Trophoblast cell (in vitro differentiated cells and primary cell): Measurements from ENCODE around the gene MYO15B.

Source experiments
- DNase-seq, 2 donors: peaks; one replicate each; pipeline ENCODE4 v3.0.0-alpha.2; 2016
- H2AFZ ChIP-seq: 2 replicates; pipeline ENCODE4 v1.6.1; 2013; ENCODE audit warnings: low read length, moderate library complexity, mild to moderate bottlenecking; ENCODE audit not compliant: insufficient read depth, poor library complexity
- H2AK5ac ChIP-seq: 2 replicates; pipeline ENCODE4 v1.6.1; 2013; ENCODE audit warnings: mild to moderate bottlenecking, low read length
- H2BK120ac ChIP-seq: 2 replicates; pipeline ENCODE4 v1.6.1; 2013; ENCODE audit warnings: low read length, mild to moderate bottlenecking, moderate library complexity; ENCODE audit not compliant: insufficient read depth, poor library complexity
- H2BK12ac ChIP-seq: 2 replicates; pipeline ENCODE4 v1.6.1; 2013; ENCODE audit warnings: mild to moderate bottlenecking, low read length, moderate library complexity
- H2BK5ac ChIP-seq: 2 replicates; pipeline ENCODE4 v1.6.1; 2013; ENCODE audit warnings: low read length, low read depth, moderate library complexity, mild to moderate bottlenecking; ENCODE audit not compliant: poor library complexity
- H3K14ac ChIP-seq: 2 replicates; pipeline ENCODE4 v1.6.1; 2013; ENCODE audit warnings: mild to moderate bottlenecking, low read length
- H3K18ac ChIP-seq: 2 replicates; pipeline ENCODE4 v1.6.1; 2013; ENCODE audit warnings: mild to moderate bottlenecking, low read length
- H3K23ac ChIP-seq: 2 replicates; pipeline ENCODE4 v1.6.1; 2013; ENCODE audit warnings: low read length
- H3K27ac ChIP-seq: 2 replicates; pipeline ENCODE4 v1.5.1; 2013; ENCODE audit warnings: low read depth, mild to moderate bottlenecking, inconsistent platforms, low read length, moderate library complexity
- H3K27me3 ChIP-seq: 2 replicates; pipeline ENCODE4 v1.6.1; 2013; ENCODE audit warnings: inconsistent platforms, mild to moderate bottlenecking, low read length, moderate library complexity; ENCODE audit not compliant: insufficient read depth
- H3K36me3 ChIP-seq, 2 experiments: 1 replicate in 1 of 2; 2 replicates in 1 of 2; pipeline ENCODE4 v1.6.1; 2013; ENCODE audit warnings: low read length in 2 of 2, mild to moderate bottlenecking in 2 of 2, moderate library complexity in 1 of 2; ENCODE audit not compliant: insufficient read depth in 2 of 2, control insufficient read depth in 1 of 2
- H3K4ac ChIP-seq: 2 replicates; pipeline ENCODE4 v1.6.1; 2013; ENCODE audit warnings: low read depth, mild to moderate bottlenecking, low read length, moderate library complexity
- H3K4me1 ChIP-seq, 2 experiments: 1 replicate in 1 of 2; 2 replicates in 1 of 2; pipeline ENCODE4 v1.6.1; 2013; ENCODE audit warnings: low read length in 2 of 2, mild to moderate bottlenecking in 2 of 2, moderate library complexity in 1 of 2; ENCODE audit not compliant: insufficient read depth in 2 of 2, control insufficient read depth in 1 of 2
- H3K4me2 ChIP-seq: 2 replicates; pipeline ENCODE4 v1.6.1; 2013; ENCODE audit warnings: inconsistent platforms, mild to moderate bottlenecking, low read length, moderate library complexity
- H3K4me3 ChIP-seq: 2 replicates; pipeline ENCODE4 v1.5.1; 2013; ENCODE audit warnings: mild to moderate bottlenecking, low read depth, low read length, inconsistent platforms
- H3K79me1 ChIP-seq: one replicate; pipeline ENCODE4 v1.6.1; 2013; ENCODE audit warnings: low read length
- H3K79me2 ChIP-seq: 2 replicates; pipeline ENCODE4 v1.6.1; 2013; ENCODE audit warnings: low read length, mild to moderate bottlenecking; ENCODE audit not compliant: control insufficient read depth, insufficient read depth, poor library complexity
- H3K9ac ChIP-seq: 2 replicates; pipeline ENCODE4 v1.6.1; 2013; ENCODE audit warnings: mild to moderate bottlenecking, low read length
- H3K9me3 ChIP-seq: 2 replicates; pipeline ENCODE4 v1.6.1; 2013; ENCODE audit warnings: low read depth, mild to moderate bottlenecking, control low read depth, inconsistent platforms, low read length; ENCODE audit not compliant: insufficient read depth
- H4K12ac ChIP-seq: 2 replicates; pipeline ENCODE4 v1.6.1; 2013; ENCODE audit warnings: low read depth, mild to moderate bottlenecking, low read length, moderate library complexity
- H4K8ac ChIP-seq: 2 replicates; pipeline ENCODE4 v1.6.1; 2013; ENCODE audit warnings: low read depth, mild to moderate bottlenecking, low read length, moderate library complexity
- H4K91ac ChIP-seq: one replicate; pipeline ENCODE4 v1.6.1; 2013; ENCODE audit warnings: low read depth, mild to moderate bottlenecking, low read length, moderate library complexity
- WGBS: extraction: QIAGEN DNeasy Blood & Tissue Kit; methylation state at CpG from one replicate; pipeline ENCODE4 v1.1.7; 2013; ENCODE audit warnings: missing lambda C conversion rate; ENCODE audit not compliant: insufficient read length, insufficient coverage; ENCODE audit errors: extremely low coverage; 5-methylcytosine and 5-hydroxymethylcytosine counted together

MYO15B gene

DNA sequence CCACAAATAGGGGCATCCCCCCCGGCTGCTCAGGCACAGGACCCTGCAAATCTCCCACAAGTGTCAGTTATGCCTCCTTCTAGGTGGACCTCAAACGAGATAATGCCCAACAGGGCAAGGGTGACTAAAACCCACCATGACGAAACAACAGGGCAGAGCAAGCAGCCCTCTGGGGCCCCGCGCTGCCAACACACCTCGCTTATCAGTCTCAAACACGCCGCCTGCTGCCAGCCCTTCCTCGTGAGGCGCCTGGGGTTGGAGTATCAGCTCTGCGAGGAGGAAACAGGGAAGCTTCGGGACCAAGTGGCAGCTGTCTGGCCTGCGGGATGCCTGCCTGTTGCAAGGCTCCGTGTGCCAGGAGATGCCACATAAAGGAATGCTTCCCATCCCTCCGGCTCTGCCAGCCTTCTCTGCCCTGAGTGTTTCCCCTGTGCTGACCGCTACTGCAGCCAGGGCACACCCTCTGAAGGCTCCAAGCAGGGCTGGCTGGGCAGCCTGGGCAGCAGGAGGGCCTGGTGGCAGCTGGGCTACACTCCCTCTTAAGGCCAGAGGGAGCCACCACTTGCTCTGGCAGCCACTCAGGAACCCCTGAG is 48.1 kb downstream of the MYO15B start:
- no peak overlapping the region for H3K18ac ChIP-seq
- peaks cover 13% of the 10 kb centered on the region for H3K79me1 ChIP-seq
- H2BK12ac ChIP-seq, result no peak overlapping the region
- H3K4ac ChIP-seq, result no peak overlapping the region
- no peak overlapping the region for H2AFZ ChIP-seq
- H3K4me2 ChIP-seq, result no peak overlapping the region
- H2BK5ac ChIP-seq, result no peak overlapping the region
- H3K79me2 ChIP-seq, result no peaks in the 10 kb centered on the region
- H2AK5ac ChIP-seq, result no peak overlapping the region
- H3K27me3 ChIP-seq, result no peaks in the 10 kb centered on the region
- peaks cover 22 to 24% of the 10 kb centered on the region in 2 experiments for H3K4me1 ChIP-seq
- no peak overlapping the region for H4K91ac ChIP-seq
- H3K9ac ChIP-seq, result no peak overlapping the region
- WGBS, result no CpG with 5 or more reads among the region's 16 CpGs
- no peak overlapping the region for H3K4me3 ChIP-seq
- no peak for DNase-seq
- peaks cover 1% of the 10 kb centered on the region for H3K9me3 ChIP-seq
- H4K12ac ChIP-seq, result no peak overlapping the region
- no peak overlapping the region for H3K14ac ChIP-seq
- peaks cover 5 to 9% of the 10 kb centered on the region in 2 experiments for H3K36me3 ChIP-seq
- H3K23ac ChIP-seq, result no peak overlapping the region
- H2BK120ac ChIP-seq, result no peak overlapping the region
- H4K8ac ChIP-seq, result no peak overlapping the region
- H3K27ac ChIP-seq, result no peak overlapping the region

DNA sequence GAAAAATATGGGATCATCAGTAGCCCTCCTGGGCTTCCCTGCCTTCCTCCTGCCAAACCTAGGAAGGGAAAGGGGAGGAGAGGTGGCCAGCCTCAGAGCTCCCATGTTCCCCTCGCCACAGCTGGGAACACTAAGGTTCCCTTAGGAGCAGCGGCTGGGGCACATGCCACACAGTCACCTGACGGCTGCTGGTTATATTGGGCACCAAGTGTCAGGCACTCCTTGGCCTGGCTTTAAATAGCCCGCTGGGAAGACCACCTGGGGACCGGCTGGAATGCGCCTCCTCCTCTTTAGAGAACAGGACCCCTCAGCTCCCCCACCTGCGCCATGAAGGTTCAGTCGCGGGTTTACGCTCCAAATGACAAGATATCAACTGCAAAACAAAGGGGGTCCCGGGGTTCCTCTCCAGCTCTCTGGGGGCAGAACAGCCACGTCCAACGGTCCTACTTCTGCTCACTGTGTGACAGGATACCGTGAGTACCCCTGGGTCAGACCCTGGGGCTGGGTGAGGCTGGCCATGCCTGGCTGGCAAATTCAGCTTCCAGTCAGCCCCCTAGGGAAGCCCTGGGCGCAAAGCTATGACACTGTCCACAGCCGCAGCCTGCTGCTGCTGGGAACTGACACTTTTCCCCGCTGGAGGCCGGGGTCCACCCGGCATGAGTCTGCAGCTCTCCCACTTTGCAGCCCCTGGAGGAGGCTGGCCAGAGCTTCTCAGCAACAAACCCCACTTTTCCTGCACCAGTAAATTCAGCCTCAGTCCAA is 49.0 kb downstream of the MYO15B start:
- Histone ChIP-seq H3K4ac (no peak overlapping the region), H2BK5ac (no peak overlapping the region), H4K8ac (no peak overlapping the region), H3K14ac (no peak overlapping the region), H3K18ac (no peak overlapping the region), H3K9me3 (peaks cover 1% of the 10 kb centered on the region), H3K4me2 (no peak overlapping the region), H2AFZ (no peak overlapping the region), H4K12ac (no peak overlapping the region), H3K79me2 (no peaks in the 10 kb centered on the region), H3K4me1 (peaks cover 26 to 29% of the 10 kb centered on the region in 2 experiments), H3K4me3 (no peak overlapping the region), H2BK120ac (no peak overlapping the region), H3K27ac (no peak overlapping the region), H2BK12ac (no peak overlapping the region), H2AK5ac (no peak overlapping the region), H3K36me3 (peaks cover 0 to 4% of the 10 kb centered on the region in 2 experiments), H3K79me1 (peaks cover 13% of the 10 kb centered on the region), H4K91ac (no peak overlapping the region), H3K23ac (no peak overlapping the region), H3K9ac (no peak overlapping the region), H3K27me3 (no peaks in the 10 kb centered on the region)
- no CpG with 5 or more reads among the region's 19 CpGs for WGBS
- DNase-seq, result no peak

DNA sequence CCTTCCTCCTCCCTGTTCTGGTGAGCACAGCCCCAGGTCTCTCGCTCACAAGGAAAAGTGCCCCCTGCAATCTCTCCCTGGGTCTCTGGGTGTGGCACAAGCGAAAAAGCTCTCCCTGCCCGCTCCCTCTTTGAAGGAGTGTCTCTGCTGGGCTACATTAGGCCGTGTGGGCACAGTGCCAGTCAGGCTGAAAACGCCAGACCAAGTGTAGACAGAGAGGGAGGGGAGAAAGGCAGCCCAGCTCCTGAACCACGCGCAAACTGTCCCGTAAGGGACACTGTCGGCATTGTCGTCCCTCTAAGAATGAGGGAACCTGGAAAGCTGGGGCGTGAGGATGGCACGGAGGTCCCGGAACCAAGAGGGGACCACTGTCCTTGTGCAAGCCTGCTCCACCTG is 49.5 kb downstream of the MYO15B start:
- H3K23ac ChIP-seq, result no peak overlapping the region

DNA sequence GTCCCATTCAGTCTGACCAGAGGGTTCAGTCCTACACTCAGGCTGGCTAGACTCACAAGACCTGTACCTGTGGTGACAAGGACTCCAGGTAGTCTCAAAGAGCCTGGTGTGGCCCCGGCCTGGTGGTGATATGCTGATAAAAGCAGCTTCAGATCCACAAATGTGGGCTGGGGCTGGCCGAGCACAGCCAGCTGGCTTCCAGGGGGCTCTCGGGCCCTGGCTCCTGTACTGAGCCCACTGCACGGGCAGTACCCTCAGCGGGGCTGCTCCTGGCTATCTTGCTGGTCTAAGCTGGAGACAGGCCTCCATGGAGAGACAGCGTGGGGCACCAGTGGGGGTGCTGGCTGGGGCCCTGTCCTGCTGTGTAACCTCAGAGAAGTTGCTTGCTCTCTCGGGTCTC is 50.0 kb downstream of the MYO15B start:
- Histone ChIP-seq H3K79me1 (peaks cover 15% of the 10 kb centered on the region), H2BK120ac (no peak overlapping the region), H4K12ac (no peak overlapping the region), H4K8ac (no peak overlapping the region), H3K9ac (no peak overlapping the region), H3K36me3 (peaks cover 0 to 4% of the 10 kb centered on the region in 2 experiments), H4K91ac (no peak overlapping the region), H2AFZ (no peak overlapping the region), H3K4me3 (no peak overlapping the region), H2BK12ac (no peak overlapping the region), H2AK5ac (no peak overlapping the region), H3K27me3 (no peaks in the 10 kb centered on the region), H3K4ac (no peak overlapping the region), H3K18ac (no peak overlapping the region), H3K79me2 (no peaks in the 10 kb centered on the region), H3K27ac (no peak overlapping the region), H3K23ac (no peak overlapping the region), H3K9me3 (peaks cover 1% of the 10 kb centered on the region), H3K4me1 (peaks cover 32 to 35% of the 10 kb centered on the region in 2 experiments), H3K14ac (no peak overlapping the region), H2BK5ac (no peak overlapping the region), H3K4me2 (no peak overlapping the region)
- no peak for DNase-seq
- WGBS, result no CpG with 5 or more reads among the region's 7 CpGs

More for the DNA sequence above, 49.5 kb downstream of the MYO15B start:
- no peak overlapping the region for H4K91ac ChIP-seq
- peaks cover 0 to 4% of the 10 kb centered on the region in 2 experiments for H3K36me3 ChIP-seq
- H3K9ac ChIP-seq, result no peak overlapping the region
- H3K79me2 ChIP-seq, result no peaks in the 10 kb centered on the region
- peaks cover 30 to 33% of the 10 kb centered on the region in 2 experiments for H3K4me1 ChIP-seq
- H2AK5ac ChIP-seq, result no peak overlapping the region
- DNase-seq, result no peak
- peaks cover 15% of the 10 kb centered on the region for H3K79me1 ChIP-seq
- H4K12ac ChIP-seq, result no peak overlapping the region
- H3K4me2 ChIP-seq, result no peak overlapping the region
- no peak overlapping the region for H2BK12ac ChIP-seq
- WGBS, result no CpG with 5 or more reads among the region's 13 CpGs
- H3K14ac ChIP-seq, result no peak overlapping the region
- no peak overlapping the region for H2BK120ac ChIP-seq
- no peak overlapping the region for H2BK5ac ChIP-seq
- H2AFZ ChIP-seq, result no peak overlapping the region
- no peaks in the 10 kb centered on the region for H3K27me3 ChIP-seq
- H3K4ac ChIP-seq, result no peak overlapping the region
- no peak overlapping the region for H3K18ac ChIP-seq
- H3K27ac ChIP-seq, result no peak overlapping the region
- peaks cover 1% of the 10 kb centered on the region for H3K9me3 ChIP-seq
- H4K8ac ChIP-seq, result no peak overlapping the region
- no peak overlapping the region for H3K4me3 ChIP-seq
